ENCODE measurements around the gene DOK6.

Gene DOK6

DNA sequence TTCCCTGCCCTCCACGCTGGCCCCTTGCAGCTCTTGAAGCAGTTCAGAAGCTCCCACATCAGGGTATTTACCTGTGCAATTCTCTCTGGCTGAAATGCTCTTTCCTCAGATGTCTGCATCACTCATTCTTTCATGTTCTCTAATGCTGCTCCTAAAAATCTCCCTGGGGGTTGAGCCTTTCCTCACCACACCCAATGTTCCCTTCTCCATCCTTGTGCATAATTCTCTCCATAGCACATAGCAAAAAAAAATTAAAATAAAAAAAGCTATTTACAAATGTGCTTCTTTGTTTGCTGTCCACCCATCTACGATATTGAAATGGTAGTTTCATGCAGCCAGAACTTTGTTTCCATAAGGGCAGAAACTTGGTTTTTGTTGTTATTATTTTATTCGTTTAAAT is 155.5 kb downstream of the DOK6 start:
- no peak for DNase-seq

DNA sequence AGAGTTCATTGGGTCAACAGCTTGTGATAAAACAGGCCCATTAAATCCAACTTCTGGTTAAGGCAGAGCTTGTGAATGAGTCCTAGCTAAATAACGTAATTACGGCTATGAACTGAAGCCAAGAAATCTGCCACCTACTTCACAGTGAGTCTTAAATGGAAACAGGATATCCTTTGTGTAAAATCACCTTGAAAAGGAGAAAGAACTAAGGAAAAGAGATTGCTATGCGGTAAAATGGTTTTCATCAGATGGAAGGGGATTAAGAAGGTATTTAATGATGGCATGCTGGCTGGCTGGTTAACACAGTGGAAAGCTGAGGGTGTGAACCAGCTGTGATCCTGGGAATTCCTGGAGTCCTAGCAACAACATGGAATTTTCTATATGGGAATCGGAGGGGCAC is 156.6 kb downstream of the DOK6 start:
- no peak for DNase-seq

GRCh38 chr18:69558052-69558451 is 157.4 kb downstream of the DOK6 start:
- no peak for DNase-seq

DNA sequence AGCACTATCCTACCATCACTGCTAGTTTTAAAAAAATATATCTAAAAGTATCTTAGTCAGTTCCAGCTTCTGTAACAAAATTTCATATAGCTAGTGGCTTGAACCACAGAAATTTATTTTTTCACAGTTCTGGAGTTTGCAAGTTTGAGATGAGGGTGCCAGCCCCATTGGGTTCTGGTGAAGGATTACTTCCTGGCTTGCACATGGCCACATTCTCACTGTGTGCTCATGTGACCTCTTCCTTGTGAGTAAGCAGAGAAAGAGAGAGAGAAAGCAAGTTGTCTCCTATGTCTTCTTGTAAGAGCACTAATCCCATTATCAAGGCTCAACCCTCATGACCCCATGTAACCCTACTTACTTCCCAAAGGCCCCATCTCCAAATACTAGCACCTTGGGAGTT is 158.9 kb downstream of the DOK6 start:
- no peak for DNase-seq

DNA sequence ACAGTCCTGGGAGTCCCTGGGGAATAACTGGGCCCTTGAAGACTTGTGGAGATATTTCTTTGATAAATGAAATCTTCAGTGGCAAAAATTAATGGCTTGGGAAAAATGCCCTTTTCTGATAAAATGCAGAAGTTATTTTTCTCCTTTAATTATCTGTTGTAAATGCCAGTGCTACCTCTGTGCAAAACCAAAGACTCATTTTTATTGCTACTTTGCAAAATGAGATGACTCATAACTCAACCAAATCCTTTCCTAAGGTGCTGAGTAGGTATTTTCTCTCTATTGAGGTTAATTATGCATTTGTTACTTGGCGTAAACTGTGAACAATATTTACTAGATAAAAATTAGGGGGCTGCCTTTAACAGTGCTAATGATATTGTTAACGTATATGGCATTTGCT is 163.9 kb downstream of the DOK6 start:
- no peak for DNase-seq

- DNase-seq: peak; percentile 1
Observed at GRCh38 chr18:69567813-69568488, 167.3 kb downstream of the DOK6 start.

DNA sequence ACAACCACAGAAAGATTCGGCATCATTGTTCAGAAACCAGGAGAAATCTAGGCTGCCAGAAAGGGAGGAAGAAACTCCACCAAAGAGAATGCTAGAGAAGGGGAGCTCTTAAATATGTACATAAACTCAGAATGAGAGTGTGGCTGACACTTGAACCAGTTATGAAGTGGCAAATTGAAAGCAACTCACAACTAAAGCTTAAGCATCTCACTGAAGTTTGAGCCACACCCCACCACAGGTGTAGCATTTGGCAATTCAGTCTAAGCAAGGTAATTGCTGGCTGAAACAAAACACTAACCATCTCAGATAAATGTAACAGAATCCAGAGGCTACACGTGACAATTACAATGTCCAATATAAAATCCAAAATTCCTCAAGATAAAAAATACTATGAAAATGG is 168.4 kb downstream of the DOK6 start:
- no peak for DNase-seq

DNA sequence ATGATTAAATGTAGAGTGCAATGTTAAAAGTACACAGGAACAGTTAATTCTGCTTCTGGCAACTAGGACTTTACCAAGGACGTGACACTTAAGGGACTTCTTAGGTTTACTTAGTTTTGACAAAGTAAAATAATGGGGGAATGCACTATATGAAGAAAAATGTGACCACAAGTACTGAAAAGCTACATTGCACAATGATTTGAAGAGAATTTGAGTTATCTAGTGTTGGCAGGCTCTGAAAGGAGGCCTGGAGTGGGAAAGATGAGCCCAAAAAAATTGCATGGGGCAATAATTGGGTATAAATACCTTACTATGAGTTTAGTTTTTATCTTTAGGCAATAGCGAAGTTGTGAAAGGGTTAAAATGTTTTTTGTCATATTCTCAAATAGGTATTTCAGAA is 173.7 kb downstream of the DOK6 start:
- no peak for DNase-seq

DNA sequence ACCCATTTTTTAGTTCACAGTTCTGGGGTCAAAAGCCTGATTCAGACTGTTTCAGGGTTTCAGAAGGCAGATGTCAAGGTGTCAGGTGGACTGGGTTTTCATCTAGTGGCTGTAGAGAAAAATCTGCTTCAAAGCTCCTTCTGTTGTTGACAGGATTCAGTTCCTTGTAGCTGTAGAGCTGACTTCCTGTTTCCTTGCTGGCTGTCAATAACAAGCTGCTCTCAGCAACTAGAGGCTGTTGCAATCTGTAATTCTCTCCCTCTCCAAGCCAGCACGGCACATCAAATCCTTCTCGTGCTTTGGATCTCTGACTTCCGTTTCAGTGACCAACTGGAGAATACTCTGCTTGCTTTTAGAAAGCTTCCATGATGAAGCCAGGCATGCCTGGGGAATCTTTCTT is 179.4 kb downstream of the DOK6 start:
- DNase-seq: peak; percentile 10

- no peak for DNase-seq
Observed at GRCh38 chr18:69584429-69584828, 183.7 kb downstream of the DOK6 start.

DNA sequence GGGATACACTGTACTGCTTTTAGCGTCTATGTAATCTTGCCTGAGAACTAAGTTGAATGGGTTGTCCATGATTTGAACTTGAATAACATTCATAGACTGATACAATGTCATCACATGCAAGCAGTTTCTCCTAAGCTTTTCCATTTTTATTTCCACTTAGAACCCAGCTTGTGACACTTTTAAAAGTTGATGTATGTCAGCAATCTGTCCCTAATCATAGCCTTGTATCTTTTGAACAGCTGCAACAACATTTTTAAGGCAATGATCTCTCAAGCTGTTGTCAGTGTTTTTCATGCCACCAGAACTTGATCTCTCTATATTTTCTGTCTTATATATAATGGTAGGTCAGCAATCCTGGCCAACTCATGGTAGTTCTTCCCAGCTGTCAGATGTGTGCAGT is 185.0 kb downstream of the DOK6 start:
- no peak for DNase-seq

DNA sequence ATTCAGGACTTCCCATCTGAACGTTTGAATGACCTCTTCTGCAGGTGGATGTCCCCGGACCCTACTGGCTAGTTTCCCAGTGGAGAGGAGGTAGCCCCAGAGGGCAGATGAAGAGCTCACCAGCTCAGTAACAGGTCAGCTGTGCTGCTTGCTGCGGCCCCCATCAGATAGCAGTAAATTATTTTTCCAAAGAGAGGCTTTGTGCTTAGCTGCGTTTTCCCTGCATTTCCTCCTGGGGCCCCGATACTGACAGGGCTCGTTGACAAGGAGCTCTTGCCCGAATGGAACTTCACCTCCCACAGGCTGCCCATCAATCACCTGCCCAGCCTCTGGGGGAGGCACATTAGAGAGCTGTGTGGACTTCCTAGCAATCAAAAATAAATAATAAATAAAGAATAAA is 185.8 kb downstream of the DOK6 start:
- DNase-seq: no peak

GRCh38 chr18:69588301-69588700 is 187.6 kb downstream of the DOK6 start:
- no peak for DNase-seq

DNA sequence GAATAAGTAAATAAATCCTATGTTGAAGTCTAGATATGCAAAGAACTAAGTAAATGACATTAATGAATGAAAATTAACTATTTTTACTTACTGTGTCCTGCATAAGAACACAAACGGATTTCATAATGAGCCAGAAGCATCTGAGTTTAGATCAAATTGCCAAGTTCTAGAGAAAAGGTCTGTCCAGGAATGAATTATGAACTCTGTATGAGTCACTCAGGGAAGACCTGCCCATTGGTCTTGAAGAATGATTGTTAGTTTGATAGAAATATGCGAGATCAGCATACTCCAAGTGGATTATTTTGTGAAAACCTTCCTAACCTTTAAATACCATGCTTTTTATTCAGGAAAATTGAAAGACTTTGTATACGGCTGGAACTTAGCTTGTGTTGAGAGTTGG is 189.5 kb downstream of the DOK6 start:
- DNase-seq: no peak

DNA sequence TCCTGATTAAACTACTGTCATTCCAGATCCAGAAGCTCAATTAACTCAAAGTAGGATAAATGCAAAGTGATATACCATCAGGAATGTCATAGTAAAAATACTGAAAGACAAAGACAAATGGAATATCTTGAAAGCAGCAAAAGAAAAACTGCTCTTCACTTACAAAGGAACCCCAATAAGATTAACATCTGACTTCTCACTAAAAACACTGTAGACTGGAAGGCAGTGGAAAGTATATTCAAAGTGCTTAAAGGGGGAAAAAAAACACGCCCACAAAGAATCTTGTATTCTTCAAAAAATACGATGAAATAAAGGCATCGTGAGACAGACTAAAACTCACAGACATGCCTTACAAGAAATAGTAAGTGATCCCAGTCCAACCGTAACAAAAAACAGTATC is 195.7 kb downstream of the DOK6 start:
- DNase-seq: no peak

GRCh38 chr18:69597561-69597960 is 196.9 kb downstream of the DOK6 start:
- DNase-seq: no peak

DNA sequence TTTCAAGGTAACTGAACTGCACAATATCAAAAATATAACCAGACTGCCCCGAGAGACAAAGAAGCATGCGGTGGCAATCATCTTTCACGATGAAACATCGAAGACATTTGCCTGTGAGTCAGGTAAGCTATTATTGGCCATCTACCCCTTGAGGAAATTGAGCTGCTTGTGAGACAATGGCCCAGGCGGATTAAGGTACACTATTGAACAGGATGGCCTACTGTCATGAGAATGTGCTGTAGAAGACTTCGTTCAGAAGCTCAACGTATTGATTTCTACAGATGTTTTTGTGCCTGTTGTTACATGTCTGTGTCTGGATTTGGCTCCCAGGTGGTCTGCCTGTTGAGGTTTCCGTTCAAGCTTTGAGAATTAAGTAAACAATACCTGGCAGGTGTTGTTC is 198.7 kb downstream of the DOK6 start:
- DNase-seq: no peak

DNA sequence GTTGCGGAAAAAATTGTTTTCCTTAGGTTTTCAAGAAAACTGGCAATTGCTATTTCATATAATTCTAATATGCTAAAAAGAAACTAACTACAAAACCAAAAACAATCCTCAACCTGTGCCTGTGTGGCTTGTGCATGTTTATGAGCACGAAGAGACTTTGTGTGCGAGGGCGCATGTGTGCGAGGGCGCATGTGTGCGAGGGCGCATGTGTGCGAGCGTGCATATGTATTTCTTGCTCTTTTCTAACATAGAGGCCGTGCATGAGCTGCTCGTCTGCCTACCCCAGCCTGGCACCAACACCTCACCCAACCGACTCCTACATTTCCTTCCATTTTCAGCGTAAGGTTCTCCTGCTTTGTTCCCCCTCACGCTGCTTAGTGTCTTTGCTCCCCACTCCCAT is 211.6 kb downstream of the DOK6 start:
- DNase-seq: no peak

DNA sequence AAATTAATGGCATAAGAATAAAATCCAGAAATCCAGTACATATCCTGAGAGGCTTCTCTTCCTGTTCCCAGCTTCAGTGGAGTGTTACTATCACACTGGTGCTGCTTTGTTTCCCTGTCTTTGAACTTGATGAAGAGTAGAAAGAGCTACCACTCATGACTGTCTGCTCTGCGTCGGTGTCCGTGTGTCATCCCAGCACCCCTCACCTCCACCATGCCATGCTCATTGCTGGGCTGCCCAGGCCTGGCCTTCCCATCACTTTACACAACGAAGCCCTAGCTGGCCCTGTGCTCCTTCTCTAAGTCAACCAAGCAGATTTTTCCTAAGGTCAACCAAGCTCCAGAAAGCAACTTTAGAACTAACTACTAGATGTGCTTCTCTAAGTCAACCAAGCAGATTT is 215.4 kb downstream of the DOK6 start:
- no peak for DNase-seq

GRCh38 chr18:69617408-69617807 is 216.7 kb downstream of the DOK6 start:
- no peak for DNase-seq

GRCh38 chr18:69617888-69618287 is 217.2 kb downstream of the DOK6 start:
- no peak for DNase-seq

DNA sequence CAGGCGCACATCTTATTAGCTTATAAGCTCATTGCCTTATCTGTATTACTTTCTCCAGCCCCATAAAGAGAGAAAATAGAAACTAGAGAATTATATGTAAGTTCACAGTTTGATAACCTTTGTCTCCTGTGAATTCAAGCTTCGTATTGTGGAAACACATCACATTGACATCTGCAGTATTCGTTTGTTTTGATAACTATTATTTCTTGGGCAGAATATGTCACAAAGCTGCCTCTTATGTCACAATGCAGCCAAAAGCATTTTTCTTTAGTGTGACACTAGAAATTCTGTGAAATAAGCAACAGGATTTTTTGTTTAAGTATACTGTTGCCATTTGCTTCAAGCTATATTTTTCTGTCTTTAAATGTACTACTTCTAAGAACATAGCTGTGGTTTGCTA is 221.5 kb downstream of the DOK6 start:
- no peak for DNase-seq

DNA sequence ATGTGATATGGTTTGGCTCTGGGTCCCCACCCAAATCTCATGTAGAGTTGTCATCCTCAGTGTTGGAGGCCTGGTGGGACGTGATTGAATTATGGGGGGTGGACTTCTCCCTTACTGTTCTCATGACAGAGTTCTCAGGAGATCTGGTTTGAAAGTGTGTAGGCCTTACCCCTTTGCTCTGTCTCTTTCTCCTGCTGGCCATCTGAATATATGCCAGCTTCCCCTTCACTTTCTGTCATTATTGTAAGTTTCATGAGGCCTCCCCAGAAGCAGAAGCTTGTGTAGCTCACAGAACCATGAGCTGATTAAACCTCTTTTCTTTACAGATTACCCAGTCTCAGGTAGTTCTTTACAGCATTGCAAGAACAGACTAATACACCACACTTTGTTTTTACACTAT is 222.3 kb downstream of the DOK6 start:
- no peak for DNase-seq

GRCh38 chr18:69626171-69626570 is 225.5 kb downstream of the DOK6 start:
- DNase-seq: no peak

- DNase-seq: no peak
Observed at GRCh38 chr18:69626643-69627242, 226.1 kb downstream of the DOK6 start.
